Activated CD4-positive, CD25-positive, alpha-beta regulatory T cell treated with anti-CD3 and anti-CD28 coated beads, Interleukin-2, amount 50 U/mL, for 24 hours (primary cell): ENCODE data around the gene RPF1.
"Not testable (repeated sequence)": the region's sequence is repeated elsewhere in the genome, so short reads cannot be mapped to it uniquely, and the experiment has no call there.

Experiments
- ATAC-seq, 2 donors: fragments of 150-1000 bp; cut with Tn5 transposase; one replicate each; pipeline ENCODE4 v1.10.0; 2021; ENCODE audit warnings: mild to moderate bottlenecking in 1 of 2, moderate library complexity in 1 of 2

Gene RPF1, protein sequence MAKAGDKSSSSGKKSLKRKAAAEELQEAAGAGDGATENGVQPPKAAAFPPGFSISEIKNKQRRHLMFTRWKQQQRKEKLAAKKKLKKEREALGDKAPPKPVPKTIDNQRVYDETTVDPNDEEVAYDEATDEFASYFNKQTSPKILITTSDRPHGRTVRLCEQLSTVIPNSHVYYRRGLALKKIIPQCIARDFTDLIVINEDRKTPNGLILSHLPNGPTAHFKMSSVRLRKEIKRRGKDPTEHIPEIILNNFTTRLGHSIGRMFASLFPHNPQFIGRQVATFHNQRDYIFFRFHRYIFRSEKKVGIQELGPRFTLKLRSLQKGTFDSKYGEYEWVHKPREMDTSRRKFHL

GRCh38 chr1:84478876-84479868, at the start of gene RPF1:
RPF1 (plus strand) TSS chr1:84479266; CDS start chr1:84479282, 16 bp downstream.
- peak; percentile 94 to 95 for ATAC-seq

DNA sequence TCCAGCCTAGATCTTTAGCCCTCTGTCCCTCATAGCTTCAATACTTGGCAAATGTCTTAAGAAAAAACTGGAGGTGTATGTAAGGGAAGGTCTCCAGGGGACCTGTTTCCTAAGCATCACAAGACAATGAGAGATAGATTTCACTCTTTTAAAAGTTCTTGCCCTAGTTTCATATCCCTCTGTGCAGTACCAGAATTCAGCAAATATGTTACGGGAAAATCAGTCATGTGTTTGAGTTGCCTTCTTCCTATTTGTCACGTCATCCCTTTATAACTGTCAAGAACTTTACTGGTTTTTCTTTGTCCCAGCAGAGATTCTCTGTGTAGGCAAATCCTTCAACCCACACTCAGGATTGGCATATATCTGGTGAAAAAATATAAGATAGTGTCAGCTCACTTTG, 48.5 kb upstream of the RPF1 start:
- ATAC-seq = no peak

- peak; percentile 32 to 48 for ATAC-seq
Observed at GRCh38 chr1:84433258-84434080, 45.6 kb upstream of the RPF1 start.

GRCh38 chr1:84434081-84434769, 44.8 kb upstream of the RPF1 start:
- no peak for ATAC-seq

- ATAC-seq = peak; percentile 28 to 38
Observed at GRCh38 chr1:84434801-84435549, 44.1 kb upstream of the RPF1 start.

- no peak for ATAC-seq
Observed at GRCh38 chr1:84436876-84437655, 42.0 kb upstream of the RPF1 start.

DNA sequence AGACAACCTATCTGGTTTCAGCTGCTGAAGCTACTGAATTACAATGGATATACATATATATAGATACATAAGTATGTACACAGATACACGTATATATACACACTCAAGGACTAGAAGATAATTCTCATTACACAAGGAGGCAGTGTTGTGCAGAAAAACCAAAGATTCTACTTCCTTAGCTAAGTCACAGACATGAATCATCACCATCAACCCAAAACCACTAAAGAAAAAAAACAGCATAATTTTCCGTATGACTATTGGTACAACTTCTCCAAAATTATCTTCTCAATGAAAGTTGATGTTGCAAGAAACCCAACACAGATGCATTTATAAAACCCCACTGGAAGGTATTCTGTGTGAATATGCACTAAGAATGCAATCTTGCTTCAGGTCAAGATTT, 36.8 kb upstream of the RPF1 start:
- peak; percentile 96 to 98 for ATAC-seq

GRCh38 chr1:84442747-84443646, 36.1 kb upstream of the RPF1 start:
- peak; percentile 27 to 42 for ATAC-seq

DNA sequence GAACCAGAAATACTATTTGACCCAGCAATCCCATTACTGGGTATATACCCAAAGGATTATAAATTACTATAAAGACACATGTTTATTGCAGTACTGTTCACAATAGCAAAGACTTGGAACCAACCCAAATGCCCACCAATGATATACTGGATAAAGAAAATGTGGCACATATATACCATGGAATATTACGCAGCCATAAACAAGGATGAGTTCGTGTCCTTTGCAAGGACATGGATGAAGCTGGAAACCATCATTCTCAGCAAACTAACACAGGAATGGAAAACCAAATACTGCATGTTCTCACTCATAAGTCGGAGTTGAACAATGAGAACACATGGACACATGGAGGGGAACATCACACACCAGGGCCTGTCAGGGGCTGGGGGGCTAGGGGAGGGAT, 30.4 kb upstream of the RPF1 start:
- not testable (repeated sequence) for ATAC-seq

DNA sequence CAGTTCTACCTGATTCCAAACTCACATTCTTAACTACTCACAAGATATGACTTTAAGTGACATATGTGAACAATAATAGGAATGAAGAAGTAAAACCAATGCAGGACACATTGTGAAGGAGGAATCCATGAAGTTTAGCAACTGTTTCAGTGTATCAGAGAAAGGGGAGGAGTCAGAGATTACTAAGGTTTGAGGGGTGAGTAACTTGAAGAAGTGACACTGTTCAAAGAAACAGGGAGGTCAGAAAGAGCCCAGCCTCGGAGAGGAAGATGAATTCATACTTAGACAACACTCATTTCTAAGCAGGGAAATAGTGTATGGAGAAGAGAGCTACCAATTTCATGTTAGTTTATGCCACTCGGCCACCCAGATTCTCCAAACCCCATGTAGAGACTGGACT, 28.2 kb upstream of the RPF1 start:
- ATAC-seq = no peak

GRCh38 chr1:84452436-84452835, 26.6 kb upstream of the RPF1 start:
- ATAC-seq = no peak

DNA sequence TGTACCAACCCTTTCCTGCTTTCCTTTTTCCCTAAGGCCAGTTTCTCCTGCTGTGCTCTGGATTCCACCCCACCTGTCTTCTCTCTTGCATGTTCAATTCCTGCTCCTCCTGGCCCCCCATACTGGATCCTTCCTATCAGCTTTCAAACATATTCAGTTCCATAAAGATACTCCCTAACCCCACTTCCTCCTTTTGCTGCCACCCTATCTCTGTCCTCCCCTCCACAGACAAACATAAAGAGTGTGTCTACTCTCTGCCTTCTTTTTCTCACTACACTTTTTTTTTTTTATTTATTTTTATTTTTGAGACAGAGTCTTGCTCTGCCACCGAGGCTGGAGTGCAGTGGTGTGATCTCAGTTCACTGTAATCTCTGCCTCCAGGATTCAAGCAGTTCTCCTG, 16.9 kb upstream of the RPF1 start:
- ATAC-seq = no peak

GRCh38 chr1:84467298-84467697, 11.8 kb upstream of the RPF1 start:
- ATAC-seq = no peak

GRCh38 chr1:84476225-84476624, 2.8 kb upstream of the RPF1 start:
- ATAC-seq = no peak

- no peak for ATAC-seq
Observed at GRCh38 chr1:84479998-84480397, 932 bp downstream of the RPF1 start.

DNA sequence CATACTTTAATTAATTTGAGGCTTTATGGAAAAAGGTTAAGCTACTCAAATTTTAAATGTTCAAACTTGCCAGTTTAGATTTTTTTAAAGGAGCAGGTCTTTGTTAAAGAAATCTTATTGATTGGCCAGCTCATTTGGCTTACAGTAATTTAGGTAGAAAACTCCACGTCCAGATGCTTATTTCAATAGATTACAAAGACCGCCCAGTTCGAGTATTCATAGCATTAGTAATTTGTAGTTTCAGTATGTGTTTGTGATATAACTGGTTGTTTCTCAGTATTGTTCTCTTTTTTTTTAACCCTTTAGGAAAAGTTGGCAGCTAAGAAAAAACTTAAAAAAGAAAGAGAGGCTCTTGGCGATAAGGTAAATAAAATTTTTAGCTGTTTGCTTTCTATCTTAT, 1.6 kb downstream of the RPF1 start:
- no peak for ATAC-seq

DNA sequence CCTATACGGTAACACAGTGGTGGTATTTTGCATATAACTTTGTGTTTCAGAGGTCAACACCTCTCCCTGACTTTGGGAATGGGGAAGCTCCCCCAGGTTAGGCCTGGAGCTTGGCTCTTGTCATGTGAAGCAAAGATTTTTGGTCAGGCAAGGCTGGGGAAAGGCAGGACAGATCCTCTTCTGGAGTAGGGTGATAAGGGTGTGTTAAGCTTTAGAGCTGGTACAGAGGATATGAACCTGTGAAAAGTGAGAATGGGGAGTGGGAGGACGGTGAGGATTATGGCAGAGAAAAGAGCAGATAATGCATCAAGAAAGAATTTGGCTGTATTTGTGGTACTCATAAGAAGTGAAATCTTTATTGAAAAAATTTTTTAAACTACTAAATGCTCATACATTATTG, 2.3 kb downstream of the RPF1 start:
- no peak for ATAC-seq

- no peak for ATAC-seq
Observed at GRCh38 chr1:84488107-84488506, 9.0 kb downstream of the RPF1 start.

DNA sequence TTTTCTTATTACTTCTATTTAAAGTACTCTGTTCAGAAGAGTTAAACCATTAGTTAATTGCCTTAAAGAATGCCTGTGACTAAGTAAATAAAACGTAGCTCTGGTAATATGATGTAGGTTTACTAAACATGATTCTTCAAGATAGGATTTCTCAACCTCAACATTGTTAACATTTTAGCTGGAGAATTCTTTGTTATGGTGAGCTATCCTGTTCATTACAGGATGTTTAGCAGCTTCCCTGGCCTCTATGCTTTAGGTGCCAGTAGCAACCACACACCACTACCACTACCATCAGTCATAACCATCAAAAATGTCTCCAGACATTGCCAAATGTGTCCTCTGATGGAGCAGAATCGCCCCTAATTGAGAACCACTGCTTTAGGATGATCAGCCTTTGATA, 10.7 kb downstream of the RPF1 start:
- ATAC-seq = no peak

DNA sequence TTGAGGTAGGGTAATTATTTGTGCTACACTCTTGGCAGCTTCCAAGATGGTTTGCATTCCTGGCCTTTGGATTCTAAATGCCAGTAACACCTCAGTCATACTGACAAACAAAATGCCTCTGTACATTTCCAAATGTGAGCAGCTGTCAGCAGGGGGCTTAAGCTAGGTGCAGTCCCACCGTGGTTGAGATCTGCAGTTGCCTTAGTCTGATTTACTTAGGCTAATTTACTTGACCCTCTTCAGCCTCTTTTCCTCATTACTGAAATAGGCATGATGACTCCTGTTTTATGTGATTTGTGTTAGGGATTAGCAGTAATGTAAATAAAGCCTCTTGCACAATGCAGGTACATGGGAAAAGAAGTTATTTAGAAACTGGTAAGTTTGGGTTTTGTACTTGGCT, 13.7 kb downstream of the RPF1 start:
- ATAC-seq = no peak
